ENCODE measurements around the gene PTTG1IP.

Gene PTTG1IP

GRCh38 chr21:44897326-44898010, 24.0 kb upstream of the PTTG1IP start:
- peaks cover 17% of the 10 kb centered on the region for H3K4me1 Mint-ChIP-seq
- H3K27me3 Mint-ChIP-seq: no peaks in the 10 kb centered on the region
- peak overlapping the region; percentile 13 for H3K27ac Mint-ChIP-seq (ENCODE audit: low read depth)
- H3K36me3 Mint-ChIP-seq (ENCODE audit: insufficient read depth): peaks cover 63% of the 10 kb centered on the region
- no peaks in the 10 kb centered on the region for H3K9me3 Mint-ChIP-seq
- ATAC-seq (replicated peaks; ENCODE audit: extremely low read depth, poor library complexity, severe bottlenecking): no peak
- no peak for DNase-seq (ENCODE audit: low spot score in 2 of 2)
- no peak overlapping the region for H3K4me3 Mint-ChIP-seq

- no peak for DNase-seq (ENCODE audit: low spot score in 2 of 2)
- peaks cover 59% of the 10 kb centered on the region for H3K36me3 Mint-ChIP-seq (ENCODE audit: insufficient read depth)
- H3K9me3 Mint-ChIP-seq: no peaks in the 10 kb centered on the region
- no peak for ATAC-seq (replicated peaks; ENCODE audit: extremely low read depth, poor library complexity, severe bottlenecking)
- H3K27me3 Mint-ChIP-seq: no peaks in the 10 kb centered on the region
- peaks cover 18% of the 10 kb centered on the region for H3K4me1 Mint-ChIP-seq
- H3K27ac Mint-ChIP-seq (ENCODE audit: low read depth): peak overlapping the region; percentile 13
- no peak overlapping the region for H3K4me3 Mint-ChIP-seq
These were observed 23.2 kb upstream of the PTTG1IP start for GRCh38 chr21:44896561-44897286.

- no peak overlapping the region for H3K4me3 Mint-ChIP-seq
- peaks cover 57% of the 10 kb centered on the region for H3K36me3 Mint-ChIP-seq (ENCODE audit: insufficient read depth)
- H3K4me1 Mint-ChIP-seq: peaks cover 14% of the 10 kb centered on the region
- no peak for ATAC-seq (replicated peaks; ENCODE audit: extremely low read depth, poor library complexity, severe bottlenecking)
- H3K27ac Mint-ChIP-seq (ENCODE audit: low read depth): no peak overlapping the region
- no peaks in the 10 kb centered on the region for H3K27me3 Mint-ChIP-seq
- DNase-seq (ENCODE audit: low spot score in 2 of 2): no peak
- no peaks in the 10 kb centered on the region for H3K9me3 Mint-ChIP-seq
These were observed 22.4 kb upstream of the PTTG1IP start for GRCh38 chr21:44895859-44896258.

- no peak for ATAC-seq (replicated peaks; ENCODE audit: extremely low read depth, poor library complexity, severe bottlenecking)
- no peaks in the 10 kb centered on the region for H3K9me3 Mint-ChIP-seq
- no peak for DNase-seq (ENCODE audit: low spot score in 2 of 2)
- peaks cover 60% of the 10 kb centered on the region for H3K36me3 Mint-ChIP-seq (ENCODE audit: insufficient read depth)
- no peak overlapping the region for H3K27ac Mint-ChIP-seq (ENCODE audit: low read depth)
- H3K4me1 Mint-ChIP-seq: peaks cover 14% of the 10 kb centered on the region
- no peaks in the 10 kb centered on the region for H3K27me3 Mint-ChIP-seq
- no peak overlapping the region for H3K4me3 Mint-ChIP-seq
These were observed 21.3 kb upstream of the PTTG1IP start for GRCh38 chr21:44894687-44895302.

GRCh38 chr21:44893948-44894656, 20.6 kb upstream of the PTTG1IP start:
- Mint-ChIP-seq H3K4me3 (no peak overlapping the region), H3K27ac (ENCODE audit: low read depth) (peak overlapping the region; percentile 85), H3K4me1 (peaks cover 14% of the 10 kb centered on the region), H3K27me3 (no peaks in the 10 kb centered on the region), H3K9me3 (no peaks in the 10 kb centered on the region), H3K36me3 (ENCODE audit: insufficient read depth) (peaks cover 59% of the 10 kb centered on the region)
- ATAC-seq (replicated peaks; ENCODE audit: extremely low read depth, poor library complexity, severe bottlenecking) (no peak), DNase-seq (ENCODE audit: low spot score in 2 of 2) (no peak)

- Mint-ChIP-seq H3K4me3 (no peak overlapping the region), H3K9me3 (no peaks in the 10 kb centered on the region), H3K36me3 (ENCODE audit: insufficient read depth) (peaks cover 55% of the 10 kb centered on the region), H3K27ac (ENCODE audit: low read depth) (peak overlapping the region; percentile 85), H3K4me1 (peaks cover 14% of the 10 kb centered on the region), H3K27me3 (no peaks in the 10 kb centered on the region)
- no peak for DNase-seq (ENCODE audit: low spot score in 2 of 2)
- no peak for ATAC-seq (replicated peaks; ENCODE audit: extremely low read depth, poor library complexity, severe bottlenecking)
These were observed 19.7 kb upstream of the PTTG1IP start for GRCh38 chr21:44893278-44893556.

DNA sequence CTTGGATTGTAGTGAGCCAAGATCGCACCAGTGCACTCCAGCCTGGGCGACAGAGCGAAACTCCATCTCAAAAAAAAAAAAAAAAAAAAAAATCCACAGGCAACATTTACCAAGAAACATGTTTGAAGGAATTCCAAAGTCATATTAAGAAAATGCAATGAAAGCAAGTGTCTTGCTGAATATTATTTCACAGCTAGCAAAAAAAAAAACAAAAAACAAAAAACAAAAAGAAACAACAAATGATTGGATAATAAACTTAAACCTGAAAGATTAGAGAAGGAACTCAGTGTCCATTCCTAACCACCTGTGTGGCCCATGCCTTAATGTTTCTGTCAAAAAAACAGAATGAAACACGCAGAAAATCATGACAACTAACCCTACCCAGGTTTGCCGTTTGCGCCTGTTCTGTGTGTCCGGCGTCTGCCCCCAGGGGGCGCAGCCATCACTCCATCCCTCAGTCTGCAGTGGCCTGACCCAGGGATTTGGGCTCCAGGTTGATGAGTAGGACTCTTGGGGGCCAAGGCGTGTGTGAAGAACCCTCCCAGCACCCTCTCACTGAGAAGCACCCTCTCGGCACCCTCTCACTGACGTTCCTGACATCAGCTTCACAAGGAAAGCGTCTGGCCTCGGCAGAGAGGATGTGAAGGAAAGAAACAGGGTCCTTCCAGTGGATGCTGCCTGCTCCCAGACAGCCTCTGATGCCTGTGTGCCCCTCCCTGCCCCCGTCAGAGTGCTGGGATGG, 19.2 kb upstream of the PTTG1IP start:
- Mint-ChIP-seq H3K9me3 (no peaks in the 10 kb centered on the region), H3K36me3 (ENCODE audit: insufficient read depth) (peaks cover 53% of the 10 kb centered on the region), H3K27ac (ENCODE audit: low read depth) (peak overlapping the region; percentile 85), H3K4me1 (peaks cover 14% of the 10 kb centered on the region), H3K27me3 (no peaks in the 10 kb centered on the region), H3K4me3 (peak overlapping the region; percentile 42)
- DNase-seq (ENCODE audit: low spot score in 2 of 2): peak; percentile 58 to 78
- ATAC-seq (replicated peaks; ENCODE audit: extremely low read depth, poor library complexity, severe bottlenecking): peak; percentile 82

GRCh38 chr21:44892095-44892494, 18.6 kb upstream of the PTTG1IP start:
- H3K36me3 Mint-ChIP-seq (ENCODE audit: insufficient read depth): peaks cover 52% of the 10 kb centered on the region

DNA sequence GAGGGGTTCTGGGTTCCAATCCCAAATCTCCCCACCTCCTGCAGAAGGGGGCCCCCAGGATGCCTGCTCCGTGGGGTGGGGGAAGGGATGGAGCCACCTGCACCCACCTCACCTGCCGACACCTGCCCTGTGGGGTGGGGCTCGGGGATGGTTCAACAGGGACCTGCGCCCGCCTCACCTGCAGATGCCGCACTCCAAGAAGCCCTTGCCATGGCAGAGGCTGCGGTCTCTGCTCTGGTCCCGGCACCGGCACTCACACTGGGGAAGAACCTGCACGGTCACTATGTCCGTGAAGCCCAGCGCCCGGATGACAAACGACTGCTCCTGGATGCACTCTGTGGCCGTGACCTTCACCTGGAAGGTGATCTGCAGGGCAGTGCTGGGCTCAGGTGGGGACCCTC, 18.1 kb upstream of the PTTG1IP start:
- Mint-ChIP-seq H3K4me3 (no peak overlapping the region), H3K36me3 (ENCODE audit: insufficient read depth) (peaks cover 56% of the 10 kb centered on the region), H3K27me3 (no peaks in the 10 kb centered on the region), H3K4me1 (peaks cover 21% of the 10 kb centered on the region), H3K27ac (ENCODE audit: low read depth) (peak overlapping the region; percentile 85), H3K9me3 (no peaks in the 10 kb centered on the region)
- DNase-seq (ENCODE audit: low spot score in 2 of 2): no peak
- no peak for ATAC-seq (replicated peaks; ENCODE audit: extremely low read depth, poor library complexity, severe bottlenecking)

More at GRCh38 chr21:44892095-44892494, 18.6 kb upstream of the PTTG1IP start:
- peak overlapping the region; percentile 85 for H3K27ac Mint-ChIP-seq (ENCODE audit: low read depth)
- no peak for DNase-seq (ENCODE audit: low spot score in 2 of 2)
- no peaks in the 10 kb centered on the region for H3K9me3 Mint-ChIP-seq
- H3K27me3 Mint-ChIP-seq: no peaks in the 10 kb centered on the region
- H3K4me1 Mint-ChIP-seq: peaks cover 21% of the 10 kb centered on the region
- ATAC-seq (replicated peaks; ENCODE audit: extremely low read depth, poor library complexity, severe bottlenecking): no peak
- H3K4me3 Mint-ChIP-seq: peak overlapping the region; percentile 42

- DNase-seq (ENCODE audit: low spot score in 2 of 2) (no peak), ATAC-seq (replicated peaks; ENCODE audit: extremely low read depth, poor library complexity, severe bottlenecking) (no peak)
- Mint-ChIP-seq H3K27ac (ENCODE audit: low read depth) (no peak overlapping the region), H3K9me3 (no peaks in the 10 kb centered on the region), H3K27me3 (no peaks in the 10 kb centered on the region), H3K4me3 (no peak overlapping the region), H3K4me1 (peaks cover 21% of the 10 kb centered on the region), H3K36me3 (ENCODE audit: insufficient read depth) (peaks cover 56% of the 10 kb centered on the region)
These were observed 17.6 kb upstream of the PTTG1IP start for GRCh38 chr21:44890961-44891541.

DNA sequence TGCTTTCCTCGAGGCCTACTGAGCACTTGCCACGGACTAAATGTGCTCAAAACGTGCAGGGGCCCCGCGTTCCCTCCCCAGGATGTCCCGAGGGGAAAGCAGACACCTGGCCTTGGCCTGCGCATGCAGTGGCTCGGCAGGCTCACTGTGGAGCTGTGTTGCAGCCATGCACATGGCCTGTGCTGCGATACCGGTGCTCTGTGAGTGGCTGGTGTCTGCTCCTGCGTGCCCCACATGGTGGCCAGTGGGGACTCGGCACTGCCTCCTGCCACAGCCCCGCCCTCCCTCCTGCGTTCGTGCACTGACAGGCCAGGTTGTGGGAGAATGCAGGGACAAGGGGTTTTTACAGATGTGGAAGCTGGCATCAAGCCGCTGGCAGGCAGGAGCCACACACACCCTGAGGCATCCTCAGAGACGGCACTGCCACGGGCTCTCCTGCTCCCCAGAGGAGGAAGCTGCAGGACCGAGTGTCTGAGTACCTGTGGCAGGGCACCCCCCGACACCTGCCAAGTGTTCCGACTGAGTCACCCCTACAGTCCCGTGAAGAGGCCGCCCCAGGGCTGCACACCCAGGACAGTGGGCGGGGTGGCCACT, 16.9 kb upstream of the PTTG1IP start:
- ATAC-seq (replicated peaks; ENCODE audit: extremely low read depth, poor library complexity, severe bottlenecking) (no peak), DNase-seq (ENCODE audit: low spot score in 2 of 2) (no peak)
- no peaks in the 10 kb centered on the region for H3K27me3 Mint-ChIP-seq
- H3K27ac Mint-ChIP-seq (ENCODE audit: low read depth): no peak overlapping the region
- no peaks in the 10 kb centered on the region for H3K9me3 Mint-ChIP-seq
- no peak overlapping the region for H3K4me3 Mint-ChIP-seq
- peaks cover 21% of the 10 kb centered on the region for H3K4me1 Mint-ChIP-seq
- H3K36me3 Mint-ChIP-seq (ENCODE audit: insufficient read depth): peaks cover 61% of the 10 kb centered on the region

Measured in central memory CD8-positive, alpha-beta T cell (primary cell).